HEK293 (cell line): ENCODE measurements around the gene SINHCAF.

Source experiments
- CTCF ChIA-PET: fragments of 350-600 bp; formaldehyde crosslinking; extraction: SDS; loops from one replicate; lab custom pipeline; 2021; ENCODE audit warnings: antibody characterized with exemption; lab: Yijun Ruan, JAX
- POLR2A ChIA-PET: fragments of 300-600 bp; formaldehyde crosslinking; extraction: SDS; loops from one replicate; lab custom pipeline; 2020; ENCODE audit warnings: antibody characterized with exemption, inconsistent platforms; lab: Yijun Ruan, JAX
- H3K27ac ChIP-seq: fragments of 200-500 bp; sonication (Bioruptor generic); 2 replicates; pipeline ENCODE4 v1.5.1; 2014; ENCODE audit warnings: low read depth, low read length, control low read depth, inconsistent platforms; ENCODE audit errors: extremely low read depth
- H3K36me3 ChIP-seq, 2 experiments: fragments of 200-500 bp in 1 of 2; sonication (Bioruptor generic) in 1 of 2; 1 replicate in 1 of 2; 2 replicates in 1 of 2; pipeline ENCODE4 v1.5.1; 2014 to 2017; ENCODE audit warnings: inconsistent platforms in 2 of 2, low read length in 2 of 2; ENCODE audit not compliant: control insufficient read depth in 2 of 2, insufficient read depth in 1 of 2
- H3K4me1 ChIP-seq: fragments of 200-500 bp; sonication (Bioruptor generic); 2 replicates; pipeline ENCODE4 v1.5.1; 2014; ENCODE audit warnings: mild to moderate bottlenecking, low read length, inconsistent platforms; ENCODE audit not compliant: control insufficient read depth, insufficient read depth
- H3K4me3 ChIP-seq: 2 replicates; pipeline ENCODE4 v1.5.1; 2011; ENCODE audit warnings: low read depth, mild to moderate bottlenecking, control low read depth, low read length, moderate library complexity
- H3K9me3 ChIP-seq: fragments of 200-500 bp; sonication (Bioruptor generic); 2 replicates; pipeline ENCODE4 v1.5.1; 2014; ENCODE audit warnings: low read depth, low read length, inconsistent platforms; ENCODE audit not compliant: control insufficient read depth, insufficient read depth
- BCL11A ChIP-seq: fragments of 450-650 bp; formaldehyde crosslinking; IDR thresholded peaks from 2 replicates; pipeline ENCODE4 v1.5.1; 2016; ENCODE audit warnings: low read depth, missing biosample characterization, missing genetic modification characterization
- EGR2 ChIP-seq: fragments of 450-650 bp; formaldehyde crosslinking; IDR thresholded peaks from 2 replicates; pipeline ENCODE4 v1.5.1; 2016; ENCODE audit warnings: low read depth, missing biosample characterization, missing genetic modification characterization
- HOXA7 ChIP-seq: sonication (generic); formaldehyde crosslinking; IDR thresholded peaks from 2 replicates; pipeline ENCODE4 v1.8.1; 2022; ENCODE audit warnings: missing genetic modification reagents, borderline replicate concordance
- HOXC10 ChIP-seq: sonication (generic); formaldehyde crosslinking; IDR thresholded peaks from 2 replicates; pipeline ENCODE4 v1.8.1; 2023; ENCODE audit warnings: mild to moderate bottlenecking, missing genetic modification reagents
- HOXD13 ChIP-seq: sonication (generic); formaldehyde crosslinking; IDR thresholded peaks from 2 replicates; pipeline ENCODE4 v1.8.0; 2022; ENCODE audit warnings: missing genetic modification reagents, borderline replicate concordance
- OVOL3 ChIP-seq: fragments of 450-650 bp; formaldehyde crosslinking; IDR thresholded peaks from 2 replicates; pipeline ENCODE4 v1.5.1; 2016; ENCODE audit warnings: missing biosample characterization, missing genetic modification characterization
- PRDM1 ChIP-seq: fragments of 450-650 bp; formaldehyde crosslinking; IDR thresholded peaks from 2 replicates; pipeline ENCODE4; 2016; ENCODE audit warnings: missing biosample characterization, missing genetic modification characterization
- ZBTB49 ChIP-seq: fragments of 450-650 bp; formaldehyde crosslinking; IDR thresholded peaks from 2 replicates; pipeline ENCODE4 v1.5.1; 2016; ENCODE audit warnings: missing biosample characterization, missing genetic modification characterization, low read depth
- ZBTB6 ChIP-seq: fragments of 450-650 bp; formaldehyde crosslinking; IDR thresholded peaks from 2 replicates; pipeline ENCODE4 v1.5.1; 2017; ENCODE audit warnings: missing biosample characterization, missing genetic modification characterization
- ZEB2 ChIP-seq: fragments of 450-650 bp; formaldehyde crosslinking; IDR thresholded peaks from 2 replicates; pipeline ENCODE4 v1.5.1; 2016; ENCODE audit warnings: missing biosample characterization, missing genetic modification characterization
- ZNF121 ChIP-seq: fragments of 450-650 bp; formaldehyde crosslinking; IDR thresholded peaks from 2 replicates; pipeline ENCODE4 v1.5.1; 2016; ENCODE audit warnings: missing biosample characterization, missing genetic modification characterization
- ZNF132 ChIP-seq: fragments of 450-650 bp; formaldehyde crosslinking; IDR thresholded peaks from 2 replicates; pipeline ENCODE4 v1.5.1; 2017; ENCODE audit warnings: missing biosample characterization, missing genetic modification characterization, borderline replicate concordance
- ZNF146 ChIP-seq: fragments of 450-650 bp; formaldehyde crosslinking; IDR thresholded peaks from 2 replicates; pipeline ENCODE4 v1.5.1; 2016; ENCODE audit warnings: missing biosample characterization, missing genetic modification characterization
- ZNF280D ChIP-seq: fragments of 450-650 bp; formaldehyde crosslinking; IDR thresholded peaks from 2 replicates; pipeline ENCODE4 v1.5.1; 2016; ENCODE audit warnings: missing biosample characterization, missing genetic modification characterization
- ZNF354C ChIP-seq: fragments of 450-650 bp; formaldehyde crosslinking; IDR thresholded peaks from 2 replicates; pipeline ENCODE4 v1.5.1; 2016; ENCODE audit warnings: missing biosample characterization, missing genetic modification characterization, low read depth, borderline replicate concordance
- ZNF391 ChIP-seq: fragments of 450-650 bp; formaldehyde crosslinking; IDR thresholded peaks from 2 replicates; pipeline ENCODE4 v1.5.1; 2016; ENCODE audit warnings: low read depth, missing biosample characterization, missing genetic modification characterization, borderline replicate concordance
- ZNF488 ChIP-seq: fragments of 450-650 bp; formaldehyde crosslinking; IDR thresholded peaks from 2 replicates; pipeline ENCODE4 v1.5.1; 2016; ENCODE audit warnings: missing biosample characterization, missing genetic modification characterization
- ZNF544 ChIP-seq: fragments of 450-650 bp; formaldehyde crosslinking; IDR thresholded peaks from 2 replicates; pipeline ENCODE4 v1.5.0; 2017; ENCODE audit warnings: missing biosample characterization, missing genetic modification characterization
- ZNF560 ChIP-seq: fragments of 450-650 bp; formaldehyde crosslinking; IDR thresholded peaks from 2 replicates; pipeline ENCODE4 v1.5.1; 2017; ENCODE audit warnings: missing biosample characterization, missing genetic modification characterization, borderline replicate concordance
- ZNF561 ChIP-seq: fragments of 450-650 bp; IDR thresholded peaks from 2 replicates; pipeline ENCODE4 v1.5.1; 2018; ENCODE audit warnings: missing biosample characterization, missing genetic modification characterization, borderline replicate concordance
- ZNF571 ChIP-seq: fragments of 450-650 bp; formaldehyde crosslinking; IDR thresholded peaks from 2 replicates; pipeline ENCODE4 v1.5.0; 2017; ENCODE audit warnings: missing biosample characterization, missing genetic modification characterization

Gene SINHCAF

GRCh38 chr12:31343139-31343538, 17.2 kb upstream of the SINHCAF start:
- Histone ChIP-seq H3K9me3 (no peaks in the 10 kb centered on the region), H3K4me3 (no peak overlapping the region), H3K4me1 (peaks cover 8% of the 10 kb centered on the region; the same call in 1 of the 2 replicates), H3K27ac (no peak overlapping the region), H3K36me3 (no peaks in the 10 kb centered on the region)
- CTCF ChIA-PET: interaction anchor here (0.6 kb wide), 1 partner anchor 12 kb away, joined by 3 read pairs; no protein-coding TSS in a partner anchor
- TF ChIP-seq ZBTB6 (tag by site-specific recombination): no peak
- POLR2A ChIA-PET: no interaction called here

- H3K9me3 ChIP-seq: no peaks in the 10 kb centered on the region
- ChIA-PET POLR2A (no interaction called here), CTCF (interaction anchor here (0.6 kb wide), 1 partner anchor 12 kb away, joined by 5 read pairs; no protein-coding TSS in a partner anchor)
These were observed 16.3 kb upstream of the SINHCAF start for GRCh38 chr12:31342286-31342685.

GRCh38 chr12:31339831-31340622, 14.1 kb upstream of the SINHCAF start:
- H3K9me3 ChIP-seq: no peaks in the 10 kb centered on the region
- peak; percentile 21; the same call in 1 of the 2 replicates for TF ChIP-seq ZNF121 (tag by site-specific recombination)
- TF ChIP-seq ZBTB49: no peak
- no peak overlapping the region for H3K4me3 ChIP-seq
- no peaks in the 10 kb centered on the region for H3K36me3 ChIP-seq
- no peak overlapping the region for H3K27ac ChIP-seq
- ChIA-PET CTCF (interaction anchor here (0.6 to 1.1 kb wide), 2 partner anchors 62 to 127 kb away, joined by 3 to 8 read pairs; no protein-coding TSS in a partner anchor), POLR2A (no interaction called here)
- no peaks in the 10 kb centered on the region for H3K4me1 ChIP-seq

More at GRCh38 chr12:31342286-31342685, 16.3 kb upstream of the SINHCAF start:
- H3K36me3 ChIP-seq: no peaks in the 10 kb centered on the region
- H3K4me1 ChIP-seq: peaks cover 8% of the 10 kb centered on the region; the same call in 1 of the 2 replicates
- H3K27ac ChIP-seq: no peak overlapping the region
- no peak overlapping the region for H3K4me3 ChIP-seq
- no peak for TF ChIP-seq ZNF132 (tag by site-specific recombination)
- no peak for TF ChIP-seq ZNF391 (tag by site-specific recombination)
- no peak for TF ChIP-seq ZNF571 (tag by site-specific recombination)
- no peak for TF ChIP-seq ZNF561 (tag by site-specific recombination)
- no peak for TF ChIP-seq ZNF488 (tag by site-specific recombination)
- TF ChIP-seq HOXC10 (CRISPR knock-in tag): no peak
- TF ChIP-seq ZNF560 (tag by site-specific recombination): no peak
- TF ChIP-seq BCL11A: no peak
- TF ChIP-seq ZNF146: no peak
- TF ChIP-seq HOXD13 (CRISPR knock-in tag): no peak
- no peak for TF ChIP-seq ZEB2
- TF ChIP-seq OVOL3 (tag by site-specific recombination): no peak
- no peak for TF ChIP-seq ZNF354C (tag by site-specific recombination)
- TF ChIP-seq HOXA7 (CRISPR knock-in tag): no peak
- TF ChIP-seq ZNF280D (tag by site-specific recombination): no peak
- TF ChIP-seq ZNF544: no peak
- no peak for TF ChIP-seq EGR2 (tag by site-specific recombination)
- no peak for TF ChIP-seq PRDM1
- TF ChIP-seq, all 188 proteins: peak for 0
